IMR-90 (cell line): ENCODE data around the gene SLC22A6. TPM values are rescaled to one million over a fixed set of nuclear protein-coding genes. Genes with fewer than 3 reads are reported as not detected.

ENCODE experiments used
- ATAC-seq: fragments of 200-7000 bp; cut with Tn5 transposase; 2 replicates; pipeline ENCODE4 v1.9.1; 2020; ENCODE audit warnings: low read depth, mild to moderate bottlenecking, moderate library complexity
- BruUV-seq: library from RNA; stranded (reverse); fragments of 400-500 nt; replicated peaks from 2 replicates; lab custom pipeline; 2021; lab: Mats Ljungman, UMichigan
- CTCF ChIA-PET: fragments of 300-600 bp; formaldehyde crosslinking; extraction: SDS; loops from one replicate; lab custom pipeline; 2021; ENCODE audit warnings: antibody characterized with exemption; lab: Yijun Ruan, JAX
- POLR2A ChIA-PET: fragments of 300-600 bp; sonication (Branson Sonifier 250); formaldehyde crosslinking; loops from one replicate; lab custom pipeline; 2022; ENCODE audit warnings: antibody characterized with exemption; ENCODE audit not compliant: unreplicated experiment; lab: Charles Lee
- DNase-seq: peaks from one replicate; pipeline ENCODE4 v3.0.0; 2013
- H2AFZ ChIP-seq: replicated peaks from 2 replicates; pipeline ENCODE3; 2013; ENCODE audit warnings: low read length, mild to moderate bottlenecking; ENCODE audit not compliant: poor library complexity
- H2AK5ac ChIP-seq: 2 replicates; pipeline ENCODE4 v1.6.1; 2013; ENCODE audit warnings: low read depth, low read length, inconsistent platforms
- H2AK9ac ChIP-seq: replicated peaks from 2 replicates; pipeline ENCODE3; 2013; ENCODE audit warnings: mild to moderate bottlenecking, low read depth, low read length, moderate library complexity; ENCODE audit not compliant: poor library complexity
- H2BK120ac ChIP-seq: 2 replicates; pipeline ENCODE4 v1.6.1; 2013; ENCODE audit warnings: low read depth, low read length, inconsistent platforms
- H2BK15ac ChIP-seq: 3 replicates; pipeline ENCODE4 v1.6.1; 2013; ENCODE audit warnings: low read depth, low read length, inconsistent platforms
- H2BK20ac ChIP-seq: 2 replicates; pipeline ENCODE4 v1.6.1; 2013; ENCODE audit warnings: low read depth, mild to moderate bottlenecking, inconsistent platforms, low read length, moderate library complexity
- H2BK5ac ChIP-seq: 2 replicates; pipeline ENCODE4 v1.6.1; 2013; ENCODE audit warnings: mild to moderate bottlenecking, low read depth, low read length, inconsistent platforms; ENCODE audit not compliant: poor library complexity, severe bottlenecking
- H3K14ac ChIP-seq: replicated peaks from 2 replicates; pipeline ENCODE4 v1.6.1; 2013; ENCODE audit warnings: low read depth, low read length, inconsistent platforms
- H3K18ac ChIP-seq: 2 replicates; pipeline ENCODE4 v1.6.1; 2013; ENCODE audit warnings: low read depth, low read length, control low read depth
- H3K23ac ChIP-seq: 2 replicates; pipeline ENCODE4 v1.6.1; 2013; ENCODE audit warnings: low read depth, low read length, inconsistent platforms
- H3K27ac ChIP-seq: 2 replicates; pipeline ENCODE4 v1.5.1; 2013; ENCODE audit warnings: mild to moderate bottlenecking, control low read depth, low read length; ENCODE audit not compliant: insufficient read depth
- H3K27me3 ChIP-seq: 2 replicates; pipeline ENCODE4 v1.6.1; 2013; ENCODE audit warnings: low read length; ENCODE audit not compliant: control insufficient read depth, insufficient read depth
- H3K36me3 ChIP-seq: 2 replicates; pipeline ENCODE4 v1.6.1; 2013; ENCODE audit warnings: low read length, mixed read lengths; ENCODE audit not compliant: control insufficient read depth, insufficient read depth
- H3K4ac ChIP-seq: 2 replicates; pipeline ENCODE4 v1.6.1; 2013; ENCODE audit warnings: low read depth, low read length, inconsistent platforms
- H3K4me1 ChIP-seq: 2 replicates; pipeline ENCODE4 v1.6.1; 2013; ENCODE audit warnings: low read length, mixed read lengths; ENCODE audit not compliant: control insufficient read depth, insufficient read depth
- H3K4me2 ChIP-seq: 2 replicates; pipeline ENCODE4 v1.6.1; 2013; ENCODE audit warnings: low read depth, mild to moderate bottlenecking, control low read depth, low read length, moderate library complexity
- H3K4me3 ChIP-seq: 2 replicates; pipeline ENCODE4 v1.5.1; 2013; ENCODE audit warnings: low read depth, mild to moderate bottlenecking, control low read depth, low read length, moderate library complexity; ENCODE audit not compliant: insufficient read depth
- H3K56ac ChIP-seq: 2 replicates; pipeline ENCODE4 v1.6.1; 2013; ENCODE audit warnings: low read length, inconsistent platforms; ENCODE audit not compliant: insufficient read depth; ENCODE audit errors: extremely low read depth
- H3K79me1 ChIP-seq, 2 experiments: 2 replicates each; pipeline ENCODE4 v1.6.1; 2013; ENCODE audit warnings: low read length in 2 of 2, inconsistent platforms in 1 of 2, low read depth in 1 of 2
- H3K9ac ChIP-seq: 2 replicates; pipeline ENCODE4 v1.6.1; 2013; ENCODE audit warnings: low read depth, low read length, control low read depth
- H3K9me1 ChIP-seq: 2 replicates; pipeline ENCODE4 v1.6.1; 2013; ENCODE audit warnings: low read length, inconsistent platforms; ENCODE audit not compliant: insufficient read depth
- H3K9me3 ChIP-seq: 2 replicates; pipeline ENCODE4 v1.6.1; 2013; ENCODE audit warnings: low read length; ENCODE audit not compliant: control insufficient read depth, insufficient read depth
- H4K20me1 ChIP-seq: 2 replicates; pipeline ENCODE4 v1.6.1; 2013; ENCODE audit warnings: low read length, inconsistent platforms; ENCODE audit not compliant: insufficient read depth
- H4K5ac ChIP-seq: 2 replicates; pipeline ENCODE4 v1.6.1; 2013; ENCODE audit warnings: mild to moderate bottlenecking, low read depth, low read length, control low read depth
- H4K8ac ChIP-seq, 2 experiments: 2 replicates each; pipeline ENCODE4 v1.6.1; 2013; ENCODE audit warnings: low read depth in 2 of 2, low read length in 2 of 2, control low read depth in 1 of 2, inconsistent platforms in 1 of 2
- H4K91ac ChIP-seq: 2 replicates; pipeline ENCODE4 v1.6.1; 2013; ENCODE audit warnings: low read depth, low read length, inconsistent platforms; ENCODE audit not compliant: insufficient read depth
- ELK1 ChIP-seq: fragments of 150-350 bp; IDR thresholded peaks from 2 replicates; pipeline ENCODE4 v1.6.1; 2016; ENCODE audit warnings: low read depth, mild to moderate bottlenecking, low read length, moderate library complexity, borderline replicate concordance
- MXI1 ChIP-seq: IDR thresholded peaks from 2 replicates; pipeline ENCODE4 v1.6.1; 2012; ENCODE audit warnings: low read depth, mild to moderate bottlenecking, low read length, moderate library complexity, borderline replicate concordance
- NFE2L2 ChIP-seq: fragments of 150-350 bp; IDR thresholded peaks from 2 replicates; pipeline ENCODE4 v1.6.1; 2016; ENCODE audit warnings: low read depth, mild to moderate bottlenecking, low read length
- RAD21 ChIP-seq: IDR thresholded peaks from 2 replicates; pipeline ENCODE4 v1.6.1; 2012; ENCODE audit warnings: low read length, improper control_type of control experiment
- WGBS, 2 experiments: methylation state at CpG; one replicate each; pipeline versions ENCODE4 v1.1.5 to v1.1.7; 2013; ENCODE audit warnings: missing lambda C conversion rate in 2 of 2; ENCODE audit not compliant: insufficient read length in 1 of 2; ENCODE audit errors: extremely low coverage in 2 of 2; 5-methylcytosine and 5-hydroxymethylcytosine counted together
- dilution Hi-C: fragments of 300-500 bp; cut with HindIII; formaldehyde crosslinking; loops from one replicate; pipeline ENCODE4 v1.14.3; 2018; ENCODE audit warnings: low sequenced_read_pairs; ENCODE audit not compliant: unreplicated experiment
- in situ Hi-C: fragments of 300-500 bp; cut with MboI; formaldehyde crosslinking; loops from 3 replicates; pipeline ENCODE4 v1.14.3; 2019; ENCODE audit warnings: low sequenced_read_pairs, inconsistent platforms, mixed read lengths
- intact Hi-C: fragments of 100-400 bp; cut with micrococcal nuclease; formaldehyde crosslinking; loops from 2 replicates; pipeline ENCODE4 v1.10.0; 2022
- polyA plus RNA-seq, 3 experiments: library from polyadenylated mRNA; depleted of rRNA; stranded (reverse); fragments of >200 nt; gene quantifications; 2 replicates each; pipeline ENCODE4 v1.2.3, GENCODE V29; 2012; ENCODE audit warnings: low replicate concordance in 1 of 3
- total RNA-seq: library from RNA; depleted of rRNA; stranded (reverse); fragments of >200 nt; gene quantifications from 2 replicates; pipeline ENCODE4 v1.2.3, GENCODE V29; 2012

Gene SLC22A6
- total and polyA plus RNA-seq, 2 of the 4 experiments (the other 2 are of a cell fraction): not detected

GRCh38 chr11:62930666-62931065 is 54.1 kb downstream of the SLC22A6 start:
- DNase-seq: no peak
- no peak overlapping the region for H3K4me3 ChIP-seq
- H3K27ac ChIP-seq: no peak overlapping the region
- in situ Hi-C loops (no loop called here), dilution Hi-C loops (no loop called here), intact Hi-C loops (no loop called here)
- H3K4me2 ChIP-seq: no peak overlapping the region
- H2BK120ac ChIP-seq: no peak overlapping the region
- no peaks in the 10 kb centered on the region for H3K36me3 ChIP-seq
- H3K9me1 ChIP-seq: no peaks in the 10 kb centered on the region
- H3K27me3 ChIP-seq: peaks cover 51% of the 10 kb centered on the region
- H3K79me1 ChIP-seq: no peaks in the 10 kb centered on the region
- no peak overlapping the region for H3K4ac ChIP-seq
- POLR2A ChIA-PET: no interaction called here
- ATAC-seq: no peak
- H2AK9ac ChIP-seq: no peak overlapping the region
- H3K56ac ChIP-seq: no peak overlapping the region
- H3K14ac ChIP-seq: no peak overlapping the region
- H2BK20ac ChIP-seq: no peak overlapping the region
- TF ChIP-seq NFE2L2: no peak
- no peak for TF ChIP-seq RAD21
- no peak for TF ChIP-seq ELK1
- TF ChIP-seq MXI1: no peak
- no peak overlapping the region for H4K91ac ChIP-seq
- peaks cover 3% of the 10 kb centered on the region; the same call in 1 of the 2 replicates for H3K4me1 ChIP-seq
- WGBS, 2 experiments: 33% methylated on average over 1 of the region's 1 CpG; no CpG with 5 or more reads in 1 of the 2 experiments
- CTCF ChIA-PET: no interaction called here
- H4K5ac ChIP-seq: no peak overlapping the region
- no peaks in the 10 kb centered on the region; the same call in 1 of the 2 replicates for H3K9me3 ChIP-seq
- no peak overlapping the region for H2BK15ac ChIP-seq
- no peak overlapping the region for H3K18ac ChIP-seq
- H4K20me1 ChIP-seq: no peaks in the 10 kb centered on the region
- no peak overlapping the region for H2AFZ ChIP-seq
- H3K23ac ChIP-seq: no peak overlapping the region
- H2AK5ac ChIP-seq: no peak overlapping the region
- no peak overlapping the region for H3K9ac ChIP-seq
- no peak overlapping the region for H2BK5ac ChIP-seq
- no TSS peak for BruUV-seq
- no peak overlapping the region for H4K8ac ChIP-seq
